Stomach (tissue), 8 donors: ENCODE data around the gene MYB. TPM values are rescaled to one million over a fixed set of nuclear protein-coding genes. Genes with fewer than 3 reads are reported as not detected.

Experiments
- polyA plus RNA-seq, 3 donors: library from polyadenylated mRNA; stranded (reverse); fragments of 200-250 nt; gene quantifications; one replicate each; pipeline ENCODE4 v1.2.3, GENCODE V29; 2013
- small RNA-seq, 4 donors: library from RNA; depleted of rRNA; stranded (forward); fragments of <200 nt; gene quantifications; one replicate each; pipeline ENCODE3, GENCODE V24; 2016
- total RNA-seq, 5 donors: library from RNA; depleted of rRNA; stranded (reverse); fragments of >200 nt; gene quantifications; one replicate each; pipeline versions ENCODE4 v1.1.0 to v1.2.3, GENCODE V29; 2014 to 2016
- donor health status: healthy with polysubstance abuse.
- donor health status: Bipolar disorder and iron deficiency.
- donor health status: healthy.

The MYB gene
- total and polyA plus RNA-seq, 8 donors = 0.56 to 118 (median 2.9) TPM; not detected in 2

Small RNAs within 50 kb of the gene (small RNA-seq; reads per million reads assigned to genes)
- gene MIR548A2 = 0 reads per million in 4 donors

Other genes starting within 250 kb of the MYB start
- 1 to 10 TPM in 1 of 5 donors, not detected in 4; 3.3 TPM for gene ALDH8A1, start 231.2 kb upstream of the MYB start, total RNA-seq
- under 1 TPM in 2 of 3 donors, not detected in 1; 0.12 to 0.45 TPM for gene ALDH8A1, start 231.2 kb upstream of the MYB start, polyA plus RNA-seq
- 10 to 100 TPM; 18.1 to 63.5 (median 48.7) TPM for gene HBS1L, start 126.5 kb upstream of the MYB start, total RNA-seq
- gene HBS1L, start 126.5 kb upstream of the MYB start, polyA plus RNA-seq = 10 to 100 TPM; 14.3 to 28.2 (median 23.2) TPM